HepG2 (cell line): ENCODE data around the gene FAHD1. TPM values are rescaled to one million over a fixed set of nuclear protein-coding genes. Genes with fewer than 3 reads are reported as not detected.

ENCODE experiments used
- ARID2 ChIP-seq: sonication (generic); formaldehyde crosslinking; IDR thresholded peaks from 2 replicates; pipeline ENCODE4 v1.8.1; 2022; ENCODE audit warnings: mild to moderate bottlenecking, missing genetic modification reagents, borderline replicate concordance
- CBX1 ChIP-seq: IDR thresholded peaks from one replicate; pipeline ENCODE4 v1.6.1; 2016; ENCODE audit warnings: antibody characterized with exemption, low read depth
- CHD2 ChIP-seq: IDR thresholded peaks from 2 replicates; pipeline ENCODE4 v1.6.1; 2011; ENCODE audit warnings: low read depth, low read length, improper control_type of control experiment
- KIAA2018 ChIP-seq: sonication (generic); formaldehyde crosslinking; IDR thresholded peaks from 2 replicates; pipeline ENCODE4 v1.5.0; 2020; ENCODE audit warnings: mild to moderate bottlenecking, missing genetic modification reagents, borderline replicate concordance
- PLSCR1 ChIP-seq: sonication (generic); formaldehyde crosslinking; IDR thresholded peaks from 2 replicates; pipeline ENCODE4 v1.5.0; 2020; ENCODE audit warnings: missing genetic modification reagents, mild to moderate bottlenecking, borderline replicate concordance
- ZFP41 ChIP-seq: sonication (generic); formaldehyde crosslinking; IDR thresholded peaks from 2 replicates; pipeline ENCODE4 v1.4.0; 2020; ENCODE audit warnings: mild to moderate bottlenecking, missing genetic modification reagents, borderline replicate concordance
- ZHX1 ChIP-seq: sonication (generic); formaldehyde crosslinking; IDR thresholded peaks from 2 replicates; pipeline ENCODE4 v1.8.1; 2022; ENCODE audit warnings: low read depth, mild to moderate bottlenecking, missing genetic modification reagents
- ZNF142 ChIP-seq: sonication (generic); formaldehyde crosslinking; IDR thresholded peaks from 2 replicates; pipeline ENCODE4 v1.4.0; 2020; ENCODE audit warnings: missing genetic modification reagents
- ZNF780A ChIP-seq: sonication (generic); formaldehyde crosslinking; IDR thresholded peaks from 2 replicates; pipeline ENCODE4 v1.8.0; 2022; ENCODE audit warnings: mild to moderate bottlenecking, missing genetic modification reagents, moderate library complexity
- polyA plus RNA-seq, 8 experiments: library from polyadenylated mRNA; depleted of rRNA in 3 of 8; stranded (reverse) in 7 of 8; unstranded in 1 of 8; fragments of >200 nt; fragmentation: Illumina TruSeq in 4 of 8; extraction: Trizol in 4 of 8; gene quantifications; 2 replicates each; pipeline versions ENCODE4 v1.2.1 to v1.2.3, GENCODE V29; 2011 to 2016; ENCODE audit warnings: low read depth in 4 of 8, missing spikeins in 1 of 8, mixed read lengths in 1 of 8; ENCODE audit not compliant: insufficient read depth in 1 of 8
- total RNA-seq, 5 experiments: library from RNA; depleted of rRNA; stranded (reverse); fragments of >200 nt; fragmentation: Illumina TruSeq; extraction: Trizol; gene quantifications; 2 replicates each; pipeline ENCODE4 v1.2.3, GENCODE V29; 2016; ENCODE audit warnings: low read depth in 1 of 5

The FAHD1 gene
- total and polyA plus RNA-seq, 2 of the 13 experiments (the other 11 are each of a cell fraction or from before 2014, with no cell fraction given) = 39.0 to 45.3 TPM

GRCh38 chr16:1826691-1827573 lies at the start of gene FAHD1, which contains the start of gene HAGH (continued):
- TF ChIP-seq ZNF780A (CRISPR knock-in tag) = peak; percentile 93; the same call in 1 of the 2 replicates
- TF ChIP-seq PLSCR1 (CRISPR knock-in tag) = no peak
- TF ChIP-seq ARID2 (CRISPR knock-in tag) = peak; percentile 94
- TF ChIP-seq ZNF142 (CRISPR knock-in tag) = peak; percentile 43
- no peak for TF ChIP-seq KIAA2018
- TF ChIP-seq ZFP41 = no peak
- peak; percentile 80 for TF ChIP-seq CBX1
- TF ChIP-seq ZHX1 = peak; percentile 84; the same call in 1 of the 2 replicates
- peak; percentile 11; the same call in 1 of the 2 replicates for TF ChIP-seq CHD2
